Hippocampal formation (tissue), 2 donors: Measurements from ENCODE around the gene KCNQ5.

Experiments
- DNase-seq, 2 donors: peaks; one replicate each; lab custom pipeline; 2025; lab: John Stamatoyannopoulos, UW

The KCNQ5 gene

DNA sequence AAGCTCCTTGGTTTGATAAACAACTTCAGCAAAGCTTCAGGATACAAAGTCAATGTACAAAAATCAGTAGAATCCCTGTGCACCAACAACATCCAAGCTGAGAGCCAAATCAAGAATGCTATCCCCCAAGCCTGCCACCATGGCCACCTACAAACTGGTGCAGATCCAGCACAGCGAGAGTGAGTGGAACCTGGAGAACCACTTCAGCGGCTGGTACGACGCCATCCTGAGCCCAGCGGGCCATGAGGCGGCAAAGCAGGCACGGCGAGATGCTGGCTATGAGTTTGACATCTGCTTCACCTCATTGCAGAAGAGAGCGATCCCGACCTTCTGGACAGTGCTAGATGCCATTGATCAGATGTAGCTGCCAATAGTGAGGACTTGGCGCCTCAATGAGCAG lies 433.1 kb downstream of the KCNQ5 start:
- DNase-seq, result no peak

DNA sequence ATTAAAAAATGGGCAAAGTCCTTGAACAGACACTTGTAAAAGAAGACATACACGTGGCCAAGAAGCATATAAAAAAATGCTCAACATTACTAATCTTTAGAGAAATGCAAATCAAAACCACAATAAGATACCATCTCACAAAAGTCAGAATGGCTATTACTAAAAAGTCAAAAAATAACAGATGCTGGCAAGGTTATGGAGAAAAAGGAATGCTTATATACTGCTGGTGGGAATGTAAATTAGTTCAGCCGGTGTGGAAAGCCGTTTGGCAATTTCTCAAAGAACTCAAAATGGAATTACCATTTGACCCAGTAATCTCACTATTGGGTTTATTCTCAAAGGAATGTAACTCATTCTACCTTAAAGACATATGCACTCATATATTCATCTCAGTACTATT lies 436.9 kb downstream of the KCNQ5 start:
- DNase-seq, result no peak

DNA sequence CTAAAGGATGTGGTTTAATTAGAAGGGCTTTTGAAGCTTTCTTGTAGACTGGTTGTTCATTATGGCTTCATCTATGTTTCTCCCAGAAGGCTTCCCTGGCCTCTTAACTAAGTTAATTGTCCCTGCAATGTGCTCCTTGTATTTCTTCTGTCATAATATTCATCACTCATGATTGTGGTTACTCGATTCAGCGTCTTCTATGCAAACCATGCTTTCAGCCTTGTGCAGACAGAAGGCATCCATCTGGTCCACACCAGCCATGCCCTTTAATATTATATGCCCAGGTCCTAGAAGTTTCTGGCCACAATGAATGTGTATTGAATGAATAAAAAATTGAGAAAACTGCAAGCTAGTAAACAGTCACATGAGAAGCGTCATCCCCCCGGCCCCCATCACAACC lies 440.3 kb downstream of the KCNQ5 start:
- no peak for DNase-seq

DNA sequence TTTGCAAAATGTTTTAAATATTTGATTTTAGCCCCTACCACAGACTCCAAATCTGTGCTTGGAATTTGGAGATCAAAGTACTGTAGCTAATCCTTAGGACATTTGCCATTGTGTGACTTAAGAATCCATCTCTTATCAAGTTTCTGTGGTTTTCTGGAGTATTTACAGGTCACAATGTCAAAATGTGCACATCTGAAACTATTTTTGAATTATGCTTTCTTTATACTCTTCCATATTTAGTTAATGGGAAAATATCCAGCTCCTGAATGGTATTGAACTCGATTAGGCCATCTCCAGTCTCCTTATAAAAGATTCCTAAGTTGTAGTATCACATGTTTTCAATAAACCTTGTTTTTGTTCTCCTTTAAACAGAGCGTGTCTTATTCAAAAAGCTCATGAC lies 441.0 kb downstream of the KCNQ5 start:
- no peak for DNase-seq

DNA sequence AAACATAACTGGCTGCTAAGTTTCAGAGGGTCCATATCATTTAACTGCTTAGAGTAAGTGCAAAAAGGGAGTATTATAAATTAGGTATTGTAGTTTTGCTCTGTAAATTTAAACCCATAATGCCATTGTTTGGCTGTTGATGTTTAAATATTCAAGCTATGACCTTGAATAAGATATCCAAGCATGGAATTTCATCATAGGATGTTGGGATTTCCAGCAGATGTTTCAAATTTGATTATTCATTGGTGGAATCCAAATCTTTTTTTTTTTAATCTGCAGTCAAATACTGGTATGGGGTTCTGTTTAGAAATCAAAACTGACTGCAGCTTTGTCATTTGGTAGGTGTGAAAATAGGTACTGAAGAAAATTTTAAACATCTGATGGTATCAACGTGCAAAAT lies 442.4 kb downstream of the KCNQ5 start:
- no peak for DNase-seq

DNA sequence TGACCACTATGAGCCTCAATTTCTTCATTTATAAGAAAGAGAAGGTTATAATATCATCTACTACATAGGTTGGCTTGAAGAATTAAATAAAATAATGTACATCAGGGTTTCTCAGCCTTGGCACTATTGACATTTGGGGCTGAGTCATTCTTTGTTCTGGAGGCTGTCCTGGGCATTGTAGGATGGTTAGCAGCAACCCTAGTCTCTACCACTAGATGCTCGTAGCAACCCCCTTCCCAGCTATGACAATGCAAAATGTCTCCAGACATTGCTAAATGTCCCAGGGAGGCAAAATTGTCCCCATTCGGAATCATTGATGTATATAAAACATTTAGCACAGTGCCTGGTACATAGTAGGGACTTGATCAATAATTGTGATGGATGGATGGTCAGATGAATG lies 451.4 kb downstream of the KCNQ5 start:
- no peak for DNase-seq

DNA sequence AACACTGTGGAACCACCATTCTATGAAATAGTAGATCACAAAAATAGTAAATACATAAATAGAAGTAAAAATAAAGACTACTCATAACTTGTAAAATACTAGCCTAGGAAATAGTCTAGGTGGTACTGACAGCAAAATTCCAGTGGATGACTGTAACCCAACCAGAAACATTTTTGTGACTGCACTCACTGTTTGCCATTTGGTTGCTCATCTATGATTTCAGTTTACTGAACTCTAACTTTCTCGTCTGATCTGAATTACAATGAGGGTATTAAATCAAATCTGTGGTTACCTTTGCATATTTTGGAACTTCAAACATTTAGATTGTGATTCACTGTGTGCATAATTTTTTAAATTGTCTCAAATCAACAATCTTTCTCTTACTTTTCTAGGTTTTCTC lies 452.3 kb downstream of the KCNQ5 start:
- no peak for DNase-seq

DNA sequence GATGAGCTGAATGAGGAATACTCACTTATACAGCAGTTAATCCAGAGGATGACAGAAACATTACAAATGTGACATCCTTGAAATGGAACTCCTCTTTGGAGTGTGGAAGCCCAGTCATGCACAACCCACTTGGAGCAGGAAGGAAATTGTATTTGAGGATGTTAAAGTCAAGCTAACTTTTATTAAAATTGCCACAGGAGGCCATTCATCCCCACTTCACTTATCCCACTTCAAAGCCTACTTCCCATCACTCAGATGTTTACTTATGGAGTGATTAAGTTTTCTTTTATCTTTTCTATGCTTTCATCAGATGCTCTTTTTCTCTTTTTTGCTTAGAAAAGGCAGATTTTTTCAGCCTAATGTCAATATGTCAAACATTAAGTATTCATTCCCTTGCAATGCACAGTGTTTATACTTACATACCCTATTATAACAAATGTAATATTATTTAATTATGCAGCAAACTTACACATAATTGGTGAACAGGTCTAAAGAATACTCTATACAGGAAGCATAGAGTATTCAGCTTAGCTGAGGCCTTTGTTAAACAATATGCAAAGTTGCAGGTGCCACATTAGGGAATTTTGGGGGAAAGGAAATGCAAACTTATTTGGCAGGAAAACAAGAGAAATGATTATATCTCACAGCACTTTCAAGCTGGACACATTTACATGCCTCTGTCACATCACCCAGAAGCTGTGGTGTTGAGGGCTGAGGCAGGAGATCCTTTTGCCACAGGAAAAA lies 454.5 kb downstream of the KCNQ5 start:
- no peak for DNase-seq

DNA sequence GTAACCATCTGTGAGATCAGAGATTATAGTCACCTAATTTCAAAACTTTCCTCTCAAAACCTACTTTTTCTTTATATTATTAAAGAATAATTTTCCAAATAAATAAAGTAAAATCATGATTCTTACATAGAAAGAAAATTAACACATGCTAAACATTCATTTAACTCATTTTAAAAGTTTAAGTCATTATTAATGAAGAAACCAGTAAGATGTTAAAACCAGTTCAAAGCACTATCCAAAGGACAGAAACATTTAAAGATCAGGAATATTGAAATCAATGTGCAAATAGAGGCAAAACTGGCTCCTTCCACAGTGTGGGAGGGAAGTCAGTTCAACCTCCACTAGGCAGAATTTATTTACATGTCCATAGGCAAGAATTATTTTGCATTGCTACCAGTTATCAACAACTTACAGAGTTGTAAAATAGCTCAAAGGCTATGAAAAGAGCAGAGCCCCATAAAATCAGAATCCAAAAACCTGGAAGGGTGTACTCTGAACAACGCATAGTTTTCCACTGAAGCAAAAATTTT lies 456.5 kb downstream of the KCNQ5 start:
- no peak for DNase-seq

DNA sequence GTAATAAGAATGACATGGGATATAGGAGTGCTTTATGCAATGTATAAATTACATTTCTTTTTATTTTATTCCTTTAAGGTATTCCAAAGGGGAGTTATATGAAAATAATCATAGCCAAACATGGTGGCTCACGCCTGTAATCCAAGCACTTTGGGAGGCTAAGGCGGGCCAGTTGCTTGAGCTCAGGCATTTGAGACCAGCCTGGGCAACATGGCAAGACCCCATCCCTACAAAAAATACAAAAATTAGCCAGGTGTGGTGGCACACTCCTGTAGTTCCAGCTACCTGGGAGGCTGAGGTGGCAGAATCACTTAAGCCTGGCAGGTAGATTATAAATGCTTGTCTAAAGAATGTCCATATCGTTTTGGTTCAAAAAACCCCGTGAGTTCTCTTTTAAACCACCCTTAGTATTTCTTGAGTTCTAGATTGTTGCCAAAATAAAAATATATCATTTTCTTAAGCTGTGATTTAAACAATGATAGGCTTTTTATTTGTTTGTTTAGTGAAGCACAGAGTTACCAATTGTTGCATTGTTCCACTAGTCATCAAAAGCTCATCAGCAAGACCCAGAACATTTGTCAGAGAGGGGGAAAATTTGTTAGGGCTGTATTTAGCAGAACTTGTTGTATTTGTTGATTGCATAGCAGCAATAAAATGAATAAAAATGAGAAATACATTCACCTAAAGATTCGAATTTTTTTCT lies 457.2 kb downstream of the KCNQ5 start:
- no peak for DNase-seq

DNA sequence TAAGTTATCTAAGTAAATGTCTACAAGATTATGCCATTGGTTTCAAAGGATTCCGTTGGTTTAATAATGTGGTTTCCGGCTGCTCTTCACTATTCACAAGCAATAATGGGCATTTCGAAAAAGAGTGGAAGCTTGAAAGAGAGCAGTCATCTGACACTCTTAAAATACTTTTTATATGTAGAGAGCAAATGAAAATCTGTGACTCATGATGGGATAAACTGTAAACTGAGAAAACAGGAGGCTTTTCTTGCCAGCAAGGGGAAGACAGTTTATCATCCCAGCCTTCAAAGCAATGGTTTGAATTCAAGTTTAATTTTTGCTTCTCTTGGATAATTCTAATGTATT lies 457.7 kb downstream of the KCNQ5 start:
- DNase-seq, result no peak

DNA sequence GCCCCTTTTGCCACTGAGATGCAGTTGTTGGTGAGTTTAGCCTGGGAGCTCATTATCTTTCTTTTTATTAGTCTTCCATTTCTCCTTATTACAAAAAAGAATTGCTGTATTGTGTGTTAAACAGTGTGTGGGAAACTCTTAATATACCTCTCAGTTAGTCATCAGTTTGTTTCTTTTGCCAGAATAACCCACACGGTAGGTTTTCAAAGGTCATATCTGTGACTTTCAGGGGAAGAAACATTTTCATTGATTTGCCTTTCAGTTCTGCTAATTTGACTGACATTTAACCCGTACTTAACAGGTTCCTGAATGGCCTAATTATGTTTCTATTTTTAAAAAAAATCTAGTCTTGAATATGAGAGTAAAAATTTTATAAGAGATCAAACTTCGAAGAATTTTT lies 458.1 kb downstream of the KCNQ5 start:
- DNase-seq, result no peak

DNA sequence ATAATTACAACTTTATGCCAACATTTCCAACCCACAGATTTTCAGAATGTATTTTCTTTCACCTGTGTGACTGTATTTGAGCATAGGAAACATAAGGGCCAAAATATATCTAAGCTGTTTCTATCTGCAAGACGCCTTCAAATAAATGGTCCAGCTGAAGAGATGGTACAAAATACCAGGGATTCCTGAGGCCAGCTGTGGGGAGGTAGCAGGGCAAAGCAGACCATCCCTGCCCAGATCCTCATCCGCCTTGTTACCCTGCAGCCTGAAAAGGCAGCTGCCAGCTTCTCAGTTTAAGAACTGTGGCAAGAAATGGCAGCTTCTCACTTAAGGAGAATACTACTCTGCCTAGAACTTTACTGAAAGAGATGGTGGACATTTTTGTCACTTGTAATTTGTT lies 460.1 kb downstream of the KCNQ5 start:
- DNase-seq, result no peak

DNA sequence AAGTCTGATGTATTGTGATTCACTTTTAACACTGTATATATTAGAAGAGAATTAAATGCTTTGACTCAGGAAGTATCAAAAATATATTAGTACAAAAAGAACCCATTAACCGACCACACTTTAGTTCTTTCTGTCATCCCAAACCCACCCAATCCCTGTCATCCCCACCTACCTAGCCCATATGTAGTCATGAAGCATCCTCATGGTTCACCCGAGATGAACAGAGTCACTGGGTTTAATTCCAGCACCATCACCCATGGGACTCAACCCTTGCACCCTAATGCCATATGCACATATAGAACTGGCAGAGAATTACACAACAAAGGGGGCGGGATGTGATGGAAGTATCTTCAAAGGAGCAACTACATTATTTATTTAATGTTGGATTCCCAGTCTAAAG lies 462.0 kb downstream of the KCNQ5 start:
- no peak for DNase-seq

DNA sequence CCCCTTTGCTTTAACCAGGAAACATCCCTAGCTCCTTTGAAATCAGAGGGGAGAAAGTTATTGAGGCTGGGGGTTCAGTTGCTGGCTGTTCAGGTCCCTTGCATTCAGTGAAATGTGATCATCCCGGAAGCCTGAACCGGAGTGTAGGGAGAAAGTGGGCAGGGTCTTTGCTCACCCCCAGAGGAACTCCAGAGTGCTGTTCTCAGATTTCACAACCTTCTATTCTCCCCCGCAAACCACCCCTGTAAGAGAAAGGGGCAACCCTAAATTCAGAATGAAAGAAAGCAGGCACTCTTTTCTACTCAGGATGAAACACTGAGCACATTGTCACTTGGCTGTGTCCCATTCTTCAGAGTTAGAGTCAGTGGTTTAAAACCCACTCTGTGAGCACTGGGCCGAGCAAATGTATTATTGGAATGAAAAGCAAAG lies 463.6 kb downstream of the KCNQ5 start:
- no peak for DNase-seq

DNA sequence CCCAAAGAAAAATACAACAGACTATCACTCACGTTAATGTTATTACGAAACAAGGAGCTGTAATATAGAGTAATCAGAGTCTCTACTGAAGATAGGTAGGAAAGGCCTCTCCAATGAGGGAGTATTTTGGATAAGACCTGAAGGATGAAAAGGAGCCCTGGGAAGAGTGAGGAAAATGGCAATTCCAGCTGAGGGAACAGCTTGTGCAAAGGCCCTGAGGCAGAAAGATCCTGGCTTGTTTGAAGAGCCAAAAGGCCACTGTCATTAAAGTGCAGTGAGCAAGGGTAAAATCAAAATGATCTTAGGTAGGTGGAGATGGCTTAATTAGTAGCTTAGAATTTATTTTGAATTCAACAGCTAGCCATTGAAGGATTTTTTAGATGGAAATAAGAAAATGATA lies 464.9 kb downstream of the KCNQ5 start:
- no peak for DNase-seq

DNA sequence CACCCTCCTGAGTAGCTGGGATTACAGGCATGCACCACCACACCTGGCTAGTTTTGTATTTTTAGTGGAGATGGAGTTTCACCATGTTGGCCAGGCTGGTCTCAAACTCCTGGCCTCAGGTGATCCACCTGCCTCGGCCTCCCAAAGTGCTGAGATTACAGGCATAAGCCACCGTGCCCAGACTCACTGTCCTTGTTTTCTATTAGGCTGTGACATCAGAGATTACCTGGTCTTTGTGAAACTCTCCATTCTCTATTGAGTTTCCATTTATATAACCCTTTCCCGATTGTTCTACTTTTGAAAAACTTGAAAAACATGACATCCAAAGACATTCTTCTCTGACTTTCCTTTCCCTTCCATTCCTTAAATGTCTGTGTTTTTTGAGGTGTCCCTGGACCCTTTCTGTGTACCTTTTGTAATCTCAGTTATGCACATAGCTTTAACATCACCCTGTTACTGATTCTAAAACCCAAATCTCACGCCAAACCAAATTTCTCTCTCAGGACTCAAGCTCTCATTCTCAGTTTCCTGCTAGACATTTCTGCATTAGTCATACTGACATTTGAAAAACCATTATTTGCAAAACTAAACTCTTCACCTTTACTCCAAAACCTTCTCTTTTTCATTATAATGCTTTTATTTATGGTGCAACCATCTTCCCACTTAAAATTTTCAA lies 466.4 kb downstream of the KCNQ5 start:
- DNase-seq, result no peak

DNA sequence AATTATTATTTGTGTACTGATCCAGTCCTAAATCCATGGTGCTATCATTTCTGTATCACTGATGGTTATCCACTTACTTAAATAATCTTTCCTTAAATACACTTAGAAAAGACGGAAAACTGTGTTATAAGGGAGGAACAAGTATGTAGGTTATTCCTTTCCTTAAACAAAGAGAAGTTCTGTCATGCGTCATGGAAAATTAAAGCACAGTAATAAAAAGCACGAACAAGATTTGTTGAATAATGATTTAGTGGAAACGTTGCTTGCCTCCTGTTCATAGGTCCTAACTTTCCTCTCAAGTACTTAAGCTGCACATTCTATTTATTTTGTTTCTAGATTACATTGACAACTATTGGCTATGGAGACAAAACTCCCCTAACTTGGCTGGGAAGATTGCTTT lies 483.1 kb downstream of the KCNQ5 start:
- no peak for DNase-seq

DNA sequence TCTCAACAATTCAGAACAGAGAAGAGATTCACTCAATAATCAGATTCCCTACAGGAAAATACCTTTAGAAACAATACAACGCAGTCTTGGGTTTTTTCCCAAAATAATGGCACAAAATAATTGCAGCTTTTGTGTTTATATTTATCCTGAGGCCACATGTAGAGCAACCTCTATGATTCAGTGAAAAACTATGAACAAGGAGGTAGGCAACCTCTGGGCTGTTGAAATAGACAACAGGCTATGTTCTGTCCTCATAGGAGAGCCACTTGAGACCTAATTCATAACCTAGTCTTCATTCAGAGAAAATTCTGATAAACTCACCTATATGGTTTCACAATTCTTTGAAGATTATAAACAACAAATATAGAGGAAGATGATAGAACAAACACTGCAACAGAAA lies 485.2 kb downstream of the KCNQ5 start:
- DNase-seq, result no peak

DNA sequence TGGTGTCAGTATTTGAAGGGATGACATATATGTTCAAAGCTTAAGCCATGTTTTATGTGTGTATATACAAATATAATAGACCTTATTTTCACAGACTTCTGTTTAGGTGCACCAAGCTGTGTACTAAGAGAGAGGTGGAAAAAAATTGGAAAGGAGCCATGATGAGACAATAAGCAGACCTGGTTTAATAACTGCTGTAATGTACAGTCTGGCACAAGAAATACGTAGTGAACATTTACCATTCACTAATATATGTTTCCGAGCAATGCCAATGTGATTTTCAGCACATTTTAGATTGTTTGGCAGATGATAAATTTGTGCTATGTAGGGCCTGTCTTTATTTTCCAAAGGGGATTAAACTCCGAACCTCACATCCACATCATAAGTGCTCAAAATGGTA lies 487.1 kb downstream of the KCNQ5 start:
- DNase-seq, result no peak

DNA sequence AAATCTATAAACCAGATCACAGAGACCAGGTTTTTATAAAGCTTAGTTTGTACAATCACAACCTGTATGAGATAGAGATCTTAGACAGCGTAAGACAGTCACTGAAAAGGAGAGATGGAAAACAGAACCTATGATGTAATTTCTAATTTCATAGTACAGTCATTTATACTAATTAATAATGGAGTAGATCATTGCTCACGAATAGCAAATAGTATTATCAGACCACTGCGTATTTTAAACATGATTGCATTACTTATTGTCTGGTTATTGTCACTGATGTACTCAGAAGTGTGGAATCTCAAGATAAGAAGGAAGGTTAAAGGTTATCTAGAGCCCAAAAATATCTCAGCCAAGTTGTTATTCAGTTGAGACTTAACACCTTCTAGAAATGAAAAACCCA lies 487.8 kb downstream of the KCNQ5 start:
- DNase-seq, result no peak

DNA sequence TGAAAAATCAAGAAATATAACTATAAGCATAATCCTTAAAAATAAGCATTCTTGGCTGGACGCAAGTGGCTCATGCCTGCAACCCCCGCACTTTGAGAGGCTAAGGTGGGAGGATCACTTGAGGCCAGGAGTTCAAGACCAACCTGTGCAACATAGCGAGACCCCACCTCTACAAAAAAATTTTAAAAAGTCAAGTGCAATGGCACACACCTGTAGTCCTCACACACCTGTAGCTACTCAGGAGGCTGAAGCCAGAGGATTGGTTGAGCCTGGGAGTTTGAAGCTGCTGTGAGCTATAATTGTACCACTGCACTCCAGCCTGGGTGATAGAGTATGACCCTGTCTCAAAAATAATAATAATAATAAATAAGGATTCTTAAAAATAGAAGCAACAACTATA lies 494.5 kb downstream of the KCNQ5 start:
- DNase-seq, result no peak

DNA sequence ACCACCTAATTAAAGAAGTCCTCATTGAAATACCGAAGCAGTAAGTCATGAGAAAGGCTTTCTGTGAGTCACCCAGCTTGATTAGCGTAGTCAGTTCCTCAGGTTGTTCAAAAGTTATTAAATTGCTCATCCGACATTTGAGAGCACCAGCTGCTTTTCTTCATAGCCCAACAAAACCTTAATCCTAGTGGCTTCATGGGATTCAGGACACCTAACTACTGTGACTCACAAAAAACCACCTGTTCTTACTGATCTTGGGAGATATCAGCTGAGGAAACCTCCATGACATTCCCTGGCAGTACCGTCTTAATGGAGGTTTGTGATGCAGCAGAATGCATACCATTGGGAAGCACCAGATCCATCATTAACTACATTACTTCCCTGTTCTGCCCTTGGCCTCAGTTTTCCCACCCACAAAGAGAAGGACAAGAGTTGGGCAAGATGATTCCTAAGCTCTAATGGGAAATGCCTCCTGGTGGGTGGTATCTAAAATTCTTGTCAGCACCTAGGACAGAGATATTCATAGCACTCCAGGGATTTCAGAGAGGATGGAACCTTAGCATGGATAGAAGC lies 499.6 kb downstream of the KCNQ5 start:
- no peak for DNase-seq
